GM23248 (cell line): ENCODE measurements around the gene ATF4.

ENCODE experiments used
- EZH2 ChIP-seq: fragments of 200-600 bp; sonication (generic); IDR thresholded peaks from 2 replicates; pipeline ENCODE4 v1.6.1; 2018; ENCODE audit warnings: antibody characterized with exemption, mild to moderate bottlenecking; ENCODE audit not compliant: insufficient read depth, poor library complexity, severe bottlenecking
- EZH2phosphoT487 ChIP-seq: fragments of 200-600 bp; sonication (generic); IDR thresholded peaks from 2 replicates; pipeline ENCODE4 v1.6.1; 2018; ENCODE audit warnings: antibody characterized with exemption, moderate library complexity, mild to moderate bottlenecking, low read depth; ENCODE audit not compliant: insufficient read depth

DNA sequence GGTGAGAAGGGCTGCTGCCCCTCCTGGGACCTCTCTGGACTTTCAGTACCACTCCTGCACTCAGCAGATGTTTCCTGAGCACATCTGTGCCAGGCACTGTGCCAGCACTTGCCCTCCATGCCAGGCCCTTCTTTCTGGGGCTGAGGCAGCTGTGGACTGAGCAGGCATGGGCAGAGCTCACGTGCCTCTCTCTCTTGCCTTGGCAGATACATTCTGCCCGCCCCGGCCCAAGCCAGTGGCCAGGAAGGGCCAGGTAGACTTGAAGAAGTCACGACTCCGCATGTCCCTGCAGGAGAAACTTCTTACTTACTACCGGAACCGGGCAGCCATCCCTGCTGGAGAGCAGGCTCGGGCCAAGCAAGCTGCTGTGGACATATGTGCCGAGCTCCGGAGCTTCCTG is 8.3 kb upstream of the ATF4 start:
- no peak for TF ChIP-seq EZH2
- TF ChIP-seq EZH2phosphoT487: no peak
